Natural killer cell (primary cell): ENCODE measurements around the gene TCERG1. TPM values are rescaled to one million over a fixed set of nuclear protein-coding genes. Genes with fewer than 3 reads are reported as not detected.

ENCODE experiments used
- ATAC-seq, 3 donors: fragments of 150-1000 bp in 2 of 3; fragments of 200-7000 bp in 1 of 3; cut with Tn5 transposase; 1 replicate in 1 of 3; 2 replicates in 2 of 3; pipeline ENCODE4 v1.10.0; 2021; ENCODE audit warnings: mild to moderate bottlenecking in 2 of 3, moderate library complexity in 2 of 3
- DNase-seq, 2 donors: peaks; one replicate each; pipeline versions ENCODE4 v3.0.0 to v3.0.0-alpha.2; 2013 to 2021; ENCODE audit warnings: mixed read lengths in 1 of 2
- H3K27ac ChIP-seq: one replicate; pipeline ENCODE4 v1.5.1; 2013; ENCODE audit warnings: mild to moderate bottlenecking, low read length
- H3K27me3 ChIP-seq: one replicate; pipeline ENCODE4 v1.6.1; 2013; ENCODE audit warnings: low read length; ENCODE audit not compliant: control insufficient read depth, insufficient read depth
- H3K36me3 ChIP-seq: one replicate; pipeline ENCODE4 v1.6.1; 2013; ENCODE audit warnings: low read length; ENCODE audit not compliant: control insufficient read depth, insufficient read depth
- H3K4me1 ChIP-seq: one replicate; pipeline ENCODE4 v1.6.1; 2013; ENCODE audit warnings: low read length; ENCODE audit not compliant: control insufficient read depth, insufficient read depth
- H3K4me3 ChIP-seq: one replicate; pipeline ENCODE4 v1.5.1; 2013; ENCODE audit warnings: low read length
- H3K9me3 ChIP-seq: one replicate; pipeline ENCODE4 v1.6.1; 2013; ENCODE audit warnings: low read length; ENCODE audit not compliant: control insufficient read depth, insufficient read depth
- H3K27ac Mint-ChIP-seq, 2 donors: one replicate each; pipeline ENCODE4 v1.8.0; 2022; ENCODE audit warnings: mild to moderate bottlenecking in 2 of 2, mixed read lengths in 2 of 2, moderate library complexity in 1 of 2
- H3K27me3 Mint-ChIP-seq, 2 donors: one replicate each; pipeline ENCODE4 v1.8.0; 2022; ENCODE audit warnings: low read depth in 2 of 2, mixed read lengths in 2 of 2
- H3K36me3 Mint-ChIP-seq: one replicate; pipeline ENCODE4 v1.8.0; 2022; ENCODE audit warnings: mixed read lengths
- H3K4me1 Mint-ChIP-seq, 2 donors: one replicate each; pipeline ENCODE4 v1.8.0; 2022; ENCODE audit warnings: mixed read lengths in 2 of 2
- H3K4me3 Mint-ChIP-seq: one replicate; pipeline ENCODE4 v1.8.0; 2022; ENCODE audit warnings: mild to moderate bottlenecking, moderate library complexity, mixed read lengths
- H3K9me3 Mint-ChIP-seq, 2 donors: one replicate each; pipeline ENCODE4 v1.8.0; 2022; ENCODE audit warnings: mixed read lengths in 2 of 2
- WGBS: methylation state at CpG from one replicate; pipeline ENCODE4 v1.1.7; 2013; ENCODE audit warnings: missing lambda C conversion rate; ENCODE audit not compliant: insufficient coverage; 5-methylcytosine and 5-hydroxymethylcytosine counted together
- intact Hi-C: fragments of 100-400 bp; cut with micrococcal nuclease; formaldehyde crosslinking; loops from one replicate; pipeline ENCODE4 v1.14.2; 2022
- total RNA-seq, 4 donors: library from RNA; stranded (reverse); fragments of 120-200 nt in 1 of 4; gene quantifications; one replicate each; pipeline versions ENCODE4 v1.2.3 to v1.2.4, GENCODE V29; 2013 to 2022
- TF ChIP-seq, protein P1 (sequence below): fragments of 200-600 bp; IDR thresholded peaks from one replicate; pipeline ENCODE4 v1.8.0; 2022; ENCODE audit warnings: antibody characterized with exemption

TCERG1 gene
- total RNA-seq, 3 donors from 2014 or later (not counting 1 experiment from before 2014, with no cell fraction given) = 77.5 to 97.0 (median 96.1) TPM

DNA sequence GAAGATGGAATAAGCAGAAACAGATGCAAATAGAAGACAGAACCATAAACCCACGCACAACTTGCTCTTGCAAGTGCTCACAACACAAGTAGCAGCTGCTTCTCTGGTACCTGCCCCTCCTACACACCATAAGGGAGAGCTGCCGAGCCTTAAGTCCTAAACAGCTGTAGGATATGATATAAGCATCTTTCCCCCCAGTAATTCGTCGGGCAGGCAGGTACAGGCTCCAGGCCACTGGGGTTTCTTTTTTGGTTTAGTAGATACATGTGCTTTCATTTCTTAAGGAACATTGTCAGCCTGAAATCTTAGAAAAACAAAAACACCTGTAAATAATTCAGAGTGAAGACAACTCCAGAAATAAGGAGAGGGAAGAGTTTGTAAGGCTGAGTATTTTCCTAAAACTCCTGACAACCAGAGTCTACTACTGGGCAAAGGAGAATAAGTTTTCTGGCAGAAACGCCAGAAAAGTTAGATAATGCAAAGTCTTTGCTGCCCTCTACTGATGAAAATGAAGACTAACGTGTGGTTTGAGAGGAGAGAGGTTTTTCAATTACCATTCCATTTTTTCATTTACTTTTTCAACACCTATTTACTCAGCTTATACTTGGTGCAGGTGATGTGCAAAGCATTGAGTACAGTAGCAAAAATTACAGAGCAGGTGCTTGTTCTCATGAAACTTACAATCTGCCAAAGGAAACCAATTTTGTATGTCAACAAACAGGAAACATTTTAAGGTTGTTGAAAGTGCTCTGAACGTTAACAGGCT, 20.1 kb upstream of the TCERG1 start:
- Mint-ChIP-seq H3K36me3 (no peaks in the 10 kb centered on the region), H3K4me3 (no peak overlapping the region), H3K27me3 (peaks cover 10 to 14% of the 10 kb centered on the region in 2 donors), H3K27ac (no peak overlapping the region), H3K9me3 (no peaks in the 10 kb centered on the region), H3K4me1 (peaks cover 5 to 7% of the 10 kb centered on the region in 2 donors)
- DNase-seq = peak in 1 of 2 donors; percentile 57
- Histone ChIP-seq H3K4me3 (no peak overlapping the region), H3K27me3 (no peaks in the 10 kb centered on the region), H3K36me3 (no peaks in the 10 kb centered on the region), H3K27ac (no peak overlapping the region), H3K4me1 (no peaks in the 10 kb centered on the region), H3K9me3 (no peaks in the 10 kb centered on the region)
- WGBS = 16% methylated on average over 1 of the region's 7 CpGs
- TF ChIP-seq, protein P1, sequence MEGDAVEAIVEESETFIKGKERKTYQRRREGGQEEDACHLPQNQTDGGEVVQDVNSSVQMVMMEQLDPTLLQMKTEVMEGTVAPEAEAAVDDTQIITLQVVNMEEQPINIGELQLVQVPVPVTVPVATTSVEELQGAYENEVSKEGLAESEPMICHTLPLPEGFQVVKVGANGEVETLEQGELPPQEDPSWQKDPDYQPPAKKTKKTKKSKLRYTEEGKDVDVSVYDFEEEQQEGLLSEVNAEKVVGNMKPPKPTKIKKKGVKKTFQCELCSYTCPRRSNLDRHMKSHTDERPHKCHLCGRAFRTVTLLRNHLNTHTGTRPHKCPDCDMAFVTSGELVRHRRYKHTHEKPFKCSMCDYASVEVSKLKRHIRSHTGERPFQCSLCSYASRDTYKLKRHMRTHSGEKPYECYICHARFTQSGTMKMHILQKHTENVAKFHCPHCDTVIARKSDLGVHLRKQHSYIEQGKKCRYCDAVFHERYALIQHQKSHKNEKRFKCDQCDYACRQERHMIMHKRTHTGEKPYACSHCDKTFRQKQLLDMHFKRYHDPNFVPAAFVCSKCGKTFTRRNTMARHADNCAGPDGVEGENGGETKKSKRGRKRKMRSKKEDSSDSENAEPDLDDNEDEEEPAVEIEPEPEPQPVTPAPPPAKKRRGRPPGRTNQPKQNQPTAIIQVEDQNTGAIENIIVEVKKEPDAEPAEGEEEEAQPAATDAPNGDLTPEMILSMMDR = peak; percentile 77
- intact Hi-C loops = loop anchor here (1.0 to 5.0 kb wide), 2 partner anchors 136 to 760 kb away; no protein-coding TSS in a partner anchor
- ATAC-seq = peak; percentile 46 to 76 (median 61)

DNA sequence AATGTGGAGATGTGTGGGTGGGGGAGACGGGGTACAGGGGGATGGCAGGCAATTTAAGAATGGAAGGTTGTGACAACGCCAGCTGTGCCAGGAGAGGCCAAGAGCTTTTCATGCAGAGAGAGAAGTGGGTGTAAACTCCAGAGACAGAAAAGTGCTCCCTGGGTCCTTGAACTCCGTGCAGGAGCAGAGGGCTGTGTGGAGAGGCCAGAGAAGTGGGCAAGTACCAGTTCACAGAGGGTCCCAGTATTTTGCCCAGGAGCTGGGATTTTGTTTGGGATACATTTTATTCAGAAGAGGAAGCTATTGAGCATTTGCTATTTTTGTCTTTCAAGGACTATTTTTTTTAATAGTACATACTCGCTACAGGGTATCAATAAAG, 19.5 kb upstream of the TCERG1 start:
- DNase-seq (no peak), ATAC-seq (no peak)
- 39% methylated on average over 3 of the region's 4 CpGs for WGBS
- H3K36me3 ChIP-seq = no peaks in the 10 kb centered on the region
- H3K4me1 Mint-ChIP-seq = peaks cover 5 to 7% of the 10 kb centered on the region in 2 donors
- intact Hi-C loops = loop anchor here (1.0 to 5.0 kb wide), 2 partner anchors 136 to 760 kb away; no protein-coding TSS in a partner anchor
- no peaks in the 10 kb centered on the region for H3K9me3 Mint-ChIP-seq
- no peak overlapping the region for H3K4me3 Mint-ChIP-seq
- no peaks in the 10 kb centered on the region for H3K4me1 ChIP-seq
- H3K27me3 Mint-ChIP-seq = peaks cover 10 to 18% of the 10 kb centered on the region in 2 donors
- H3K27ac ChIP-seq = no peak overlapping the region
- no peaks in the 10 kb centered on the region for H3K9me3 ChIP-seq
- peaks cover 2% of the 10 kb centered on the region for H3K27me3 ChIP-seq
- H3K36me3 Mint-ChIP-seq = no peaks in the 10 kb centered on the region
- no peak overlapping the region for H3K4me3 ChIP-seq
- H3K27ac Mint-ChIP-seq = no peak overlapping the region
- TF ChIP-seq, protein P1 = no peak

DNA sequence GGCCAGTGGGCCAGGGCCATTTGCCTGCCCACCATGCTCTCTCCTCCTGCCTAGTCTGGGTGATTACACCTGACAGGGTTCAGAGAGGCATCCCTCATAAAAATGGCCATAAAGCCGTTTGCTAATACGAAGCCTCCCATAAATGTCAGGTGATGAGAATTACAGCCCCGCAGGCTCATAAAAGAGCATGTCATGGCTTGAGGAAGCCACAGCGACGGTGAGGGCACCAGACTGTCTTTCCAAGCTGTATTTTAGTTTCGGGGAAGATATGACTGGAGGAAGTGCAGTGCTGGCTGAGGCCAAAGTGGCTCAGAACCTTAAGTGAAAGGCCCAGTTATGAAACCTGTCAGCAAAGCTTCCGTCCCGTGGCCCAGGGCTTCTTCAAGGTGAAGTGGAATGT, 18.5 kb upstream of the TCERG1 start:
- Histone ChIP-seq H3K4me3 (no peak overlapping the region), H3K4me1 (no peaks in the 10 kb centered on the region), H3K36me3 (no peaks in the 10 kb centered on the region), H3K27ac (no peak overlapping the region), H3K9me3 (no peaks in the 10 kb centered on the region), H3K27me3 (peaks cover 2% of the 10 kb centered on the region)
- no peaks in the 10 kb centered on the region for H3K36me3 Mint-ChIP-seq
- H3K27me3 Mint-ChIP-seq = peaks cover 13 to 15% of the 10 kb centered on the region in 2 donors
- intact Hi-C loops = loop anchor here (5.0 kb wide), 1 partner anchor 759 kb away; no protein-coding TSS in a partner anchor
- no peak overlapping the region for H3K4me3 Mint-ChIP-seq
- peaks cover 5 to 7% of the 10 kb centered on the region in 2 donors for H3K4me1 Mint-ChIP-seq
- TF ChIP-seq, protein P1 = no peak
- no peaks in the 10 kb centered on the region for H3K9me3 Mint-ChIP-seq
- DNase-seq (no peak), ATAC-seq (no peak)
- 45% methylated on average over 8 of the region's 8 CpGs for WGBS
- no peak overlapping the region for H3K27ac Mint-ChIP-seq
